Esophagus squamous epithelium (tissue), 4 donors: Measurements from ENCODE around the gene TMEM145.

Source experiments
- POLR2A ChIP-seq, 4 donors: fragments of 450-650 bp; IDR thresholded peaks; one replicate each; pipeline ENCODE4 v1.6.1; 2017; ENCODE audit warnings: antibody characterized with exemption in 4 of 4, mild to moderate bottlenecking in 4 of 4, moderate library complexity in 3 of 4
- TF ChIP-seq, protein P1 (sequence below), 6 experiments: fragments of 450-650 bp in 4 of 6; fragments of 200-600 bp in 2 of 6; sonication (generic) in 2 of 6; IDR thresholded peaks; one replicate each; pipeline ENCODE4 v1.5.1; 2016 to 2019; ENCODE audit warnings: antibody characterized with exemption in 6 of 6, mild to moderate bottlenecking in 4 of 6, moderate library complexity in 4 of 6

DNA sequence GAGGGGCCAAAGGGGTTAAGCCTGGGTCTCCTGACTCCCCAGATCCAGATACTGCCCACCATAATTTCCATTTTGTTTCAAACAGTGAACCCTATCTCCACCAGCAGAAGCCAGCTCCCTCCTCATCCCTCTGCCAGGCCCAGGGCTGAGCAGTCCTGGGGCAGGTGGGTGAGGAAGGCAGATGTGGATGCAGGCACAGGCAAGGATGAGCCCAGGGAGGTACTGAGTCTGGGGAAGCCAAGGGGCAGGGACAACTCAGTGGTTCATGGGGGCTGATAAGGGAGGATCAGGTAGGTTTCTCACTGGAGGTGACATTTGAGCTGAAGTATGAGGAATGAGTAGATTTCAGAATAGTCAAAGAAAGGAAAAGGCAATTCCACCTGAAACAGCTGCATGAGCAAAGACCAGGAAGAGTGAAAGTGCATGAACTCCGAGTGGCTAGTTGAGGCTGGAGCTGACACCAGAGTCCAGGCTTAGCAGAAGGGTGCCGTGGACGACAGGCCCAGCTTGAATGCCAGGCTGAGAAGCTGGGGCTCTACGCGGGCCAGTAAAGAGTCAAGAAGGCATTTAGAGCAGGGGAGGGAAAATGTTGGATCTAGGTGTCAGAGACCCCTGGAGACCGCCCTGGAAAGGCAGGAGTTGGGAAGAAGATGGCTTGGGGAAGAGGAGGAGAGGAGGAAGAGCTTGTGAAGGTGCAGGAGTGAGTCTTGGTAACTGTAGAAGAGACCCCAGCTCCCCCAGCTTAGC lies 33.8 kb upstream of the TMEM145 start:
- TF ChIP-seq, protein P1, sequence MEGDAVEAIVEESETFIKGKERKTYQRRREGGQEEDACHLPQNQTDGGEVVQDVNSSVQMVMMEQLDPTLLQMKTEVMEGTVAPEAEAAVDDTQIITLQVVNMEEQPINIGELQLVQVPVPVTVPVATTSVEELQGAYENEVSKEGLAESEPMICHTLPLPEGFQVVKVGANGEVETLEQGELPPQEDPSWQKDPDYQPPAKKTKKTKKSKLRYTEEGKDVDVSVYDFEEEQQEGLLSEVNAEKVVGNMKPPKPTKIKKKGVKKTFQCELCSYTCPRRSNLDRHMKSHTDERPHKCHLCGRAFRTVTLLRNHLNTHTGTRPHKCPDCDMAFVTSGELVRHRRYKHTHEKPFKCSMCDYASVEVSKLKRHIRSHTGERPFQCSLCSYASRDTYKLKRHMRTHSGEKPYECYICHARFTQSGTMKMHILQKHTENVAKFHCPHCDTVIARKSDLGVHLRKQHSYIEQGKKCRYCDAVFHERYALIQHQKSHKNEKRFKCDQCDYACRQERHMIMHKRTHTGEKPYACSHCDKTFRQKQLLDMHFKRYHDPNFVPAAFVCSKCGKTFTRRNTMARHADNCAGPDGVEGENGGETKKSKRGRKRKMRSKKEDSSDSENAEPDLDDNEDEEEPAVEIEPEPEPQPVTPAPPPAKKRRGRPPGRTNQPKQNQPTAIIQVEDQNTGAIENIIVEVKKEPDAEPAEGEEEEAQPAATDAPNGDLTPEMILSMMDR (IDR thresholded peaks at IDR 0.05): no peak
- no peak for TF ChIP-seq POLR2A (IDR thresholded peaks at IDR 0.05)
